Measurements from ENCODE around the gene ZNF431.

The ZNF431 gene

DNA sequence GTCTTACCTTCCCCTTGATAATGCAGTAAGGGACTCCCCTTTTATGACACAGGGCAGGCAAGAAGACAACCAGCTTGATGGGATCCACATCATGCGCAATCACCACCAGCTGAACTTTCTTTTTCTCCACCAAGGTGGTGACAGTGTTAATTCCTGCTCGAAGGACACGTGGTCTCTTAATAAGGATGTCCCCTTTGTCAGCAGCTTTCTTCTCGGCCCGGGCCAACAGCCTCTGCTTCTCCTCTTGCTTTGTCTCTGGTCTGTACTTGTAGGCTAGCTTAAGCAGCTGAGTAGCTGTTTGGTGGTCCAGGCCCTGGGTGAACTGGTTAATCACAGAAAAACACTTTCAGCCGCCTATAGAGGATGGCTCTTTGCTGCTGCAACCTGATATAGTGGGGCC, 8.0 kb downstream of the ZNF431 start:
- no peak for DNase-seq (ENCODE audit: low read depth)
- no peak for TF ChIP-seq POLR2A (IDR thresholded peaks at IDR 0.05; ENCODE audit: extremely low read depth, insufficient read length)
- TF ChIP-seq MYC (IDR thresholded peaks at IDR 0.05; ENCODE audit: low read depth, low read length), result no peak
- no peak for TF ChIP-seq CTCF (IDR thresholded peaks at IDR 0.05; ENCODE audit: low read depth, low read length)
- no peak for TF ChIP-seq MAX (IDR thresholded peaks at IDR 0.05; ENCODE audit: low read depth, low read length)
- no peak overlapping the region for H3K4me3 ChIP-seq (ENCODE audit: low read depth, low read length)

DNA sequence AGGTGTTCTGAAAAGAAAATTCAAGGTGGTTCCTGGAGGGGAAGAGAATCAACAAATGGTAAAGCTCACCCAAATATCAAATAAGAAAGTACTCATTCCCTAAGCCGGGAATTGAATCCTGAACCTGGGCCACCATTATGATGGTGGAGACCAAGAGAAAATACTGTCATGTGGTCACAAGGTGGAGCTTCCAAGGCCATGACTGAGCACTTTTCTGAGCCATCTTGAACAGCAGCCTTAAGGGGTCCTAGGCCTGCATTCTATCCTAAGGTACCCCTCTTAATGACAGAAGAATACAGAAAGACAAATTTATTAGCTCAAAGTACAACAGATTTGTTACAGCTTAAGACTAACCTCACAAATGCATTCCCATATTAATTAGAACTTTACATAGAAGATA, 9.6 kb downstream of the ZNF431 start:
- TF ChIP-seq MAX (IDR thresholded peaks at IDR 0.05; ENCODE audit: low read depth, low read length) (no peak), MYC (IDR thresholded peaks at IDR 0.05; ENCODE audit: low read depth, low read length) (no peak), CTCF (IDR thresholded peaks at IDR 0.05; ENCODE audit: low read depth, low read length) (no peak), POLR2A (IDR thresholded peaks at IDR 0.05; ENCODE audit: extremely low read depth, insufficient read length) (no peak)
- no peak for DNase-seq (ENCODE audit: low read depth)
- H3K4me3 ChIP-seq (ENCODE audit: low read depth, low read length), result no peak overlapping the region

- TF ChIP-seq MYC (IDR thresholded peaks at IDR 0.05; ENCODE audit: low read depth, low read length) (no peak), POLR2A (IDR thresholded peaks at IDR 0.05; ENCODE audit: extremely low read depth, insufficient read length) (no peak), CTCF (IDR thresholded peaks at IDR 0.05; ENCODE audit: low read depth, low read length) (no peak), MAX (IDR thresholded peaks at IDR 0.05; ENCODE audit: low read depth, low read length) (no peak)
- DNase-seq (ENCODE audit: low read depth), result no peak
Observed at GRCh38 chr19:21158523-21159135, 16.8 kb downstream of the ZNF431 start.

DNA sequence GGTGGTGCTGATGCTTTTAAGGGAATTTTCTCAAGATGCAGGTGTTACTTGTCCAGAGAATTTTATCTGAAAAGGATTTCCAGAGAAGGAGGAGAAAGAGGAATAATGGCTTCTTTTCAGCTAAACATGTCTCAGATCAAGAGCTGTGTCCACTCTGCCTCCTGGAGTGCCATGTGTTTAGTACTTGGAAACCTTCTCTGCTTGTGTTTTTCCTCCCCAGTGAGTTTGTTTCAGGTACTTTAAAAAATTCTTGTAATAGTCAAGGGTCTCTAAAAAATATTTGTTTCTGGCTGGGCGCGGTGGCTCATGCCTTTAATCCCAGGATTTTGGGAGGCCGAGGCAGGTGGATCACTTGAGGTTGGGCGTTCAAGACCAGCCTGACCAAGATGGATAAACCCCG, 22.7 kb downstream of the ZNF431 start:
- TF ChIP-seq POLR2A (IDR thresholded peaks at IDR 0.05; ENCODE audit: extremely low read depth, insufficient read length) (no peak), CTCF (IDR thresholded peaks at IDR 0.05; ENCODE audit: low read depth, low read length) (no peak), MYC (IDR thresholded peaks at IDR 0.05; ENCODE audit: low read depth, low read length) (no peak), MAX (IDR thresholded peaks at IDR 0.05; ENCODE audit: low read depth, low read length) (no peak)
- no peak for DNase-seq (ENCODE audit: low read depth)

More at GRCh38 chr19:21158523-21159135, 16.8 kb downstream of the ZNF431 start:
- H3K4me3 ChIP-seq (ENCODE audit: low read depth, low read length), result no peak overlapping the region

DNA sequence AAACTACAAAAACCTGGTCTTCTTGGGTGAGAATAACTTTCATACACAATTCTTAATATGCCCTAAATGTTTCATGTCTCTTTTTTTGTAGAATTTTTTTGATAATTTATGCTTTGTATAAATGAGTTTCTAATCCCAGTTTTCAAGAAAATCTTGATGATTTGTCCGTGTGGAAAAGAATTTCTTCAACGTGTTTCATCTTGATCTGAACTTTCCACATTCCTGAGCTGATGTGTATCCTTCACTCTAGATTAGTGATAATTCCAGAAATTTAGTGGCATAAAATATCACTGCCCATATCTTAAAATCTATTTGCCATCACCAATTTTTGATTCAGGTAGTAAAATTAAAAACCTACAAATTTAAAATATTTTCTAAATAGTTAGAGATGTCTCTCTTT, 24.6 kb downstream of the ZNF431 start:
- DNase-seq (ENCODE audit: low read depth), result no peak
- H3K4me3 ChIP-seq (ENCODE audit: low read depth, low read length), result no peak overlapping the region
- TF ChIP-seq CTCF (IDR thresholded peaks at IDR 0.05; ENCODE audit: low read depth, low read length), result no peak
- TF ChIP-seq MAX (IDR thresholded peaks at IDR 0.05; ENCODE audit: low read depth, low read length), result no peak
- TF ChIP-seq MYC (IDR thresholded peaks at IDR 0.05; ENCODE audit: low read depth, low read length), result no peak
- no peak for TF ChIP-seq POLR2A (IDR thresholded peaks at IDR 0.05; ENCODE audit: extremely low read depth, insufficient read length)

More for the DNA sequence above, 22.7 kb downstream of the ZNF431 start:
- no peak overlapping the region for H3K4me3 ChIP-seq (ENCODE audit: low read depth, low read length)
